HEK293 (cell line): Measurements from ENCODE around the gene FXYD2.

Source experiments
- CTCF ChIP-seq: fragments of 450-650 bp; formaldehyde crosslinking; IDR thresholded peaks from 2 replicates; pipeline ENCODE4 v1.5.1; 2016; ENCODE audit warnings: missing biosample characterization, missing genetic modification characterization
- KLF9 ChIP-seq: fragments of 450-650 bp; formaldehyde crosslinking; IDR thresholded peaks from 2 replicates; pipeline ENCODE4 v1.5.1; 2016; ENCODE audit warnings: missing biosample characterization, missing genetic modification characterization, low read depth
- REST ChIP-seq: fragments of 450-650 bp; formaldehyde crosslinking; IDR thresholded peaks from 2 replicates; pipeline ENCODE4 v1.5.1; 2016; ENCODE audit warnings: missing biosample characterization, missing genetic modification characterization
- ZBTB21 ChIP-seq: fragments of 450-650 bp; formaldehyde crosslinking; IDR thresholded peaks from 2 replicates; pipeline ENCODE4 v1.5.1; 2017; ENCODE audit warnings: missing biosample characterization, missing genetic modification characterization
- ZNF558 ChIP-seq: fragments of 450-650 bp; formaldehyde crosslinking; IDR thresholded peaks from 2 replicates; pipeline ENCODE4 v1.5.1; 2016; ENCODE audit warnings: missing biosample characterization, missing genetic modification characterization

- TF ChIP-seq CTCF (tag by site-specific recombination) (no peak), ZNF558 (no peak), KLF9 (tag by site-specific recombination) (no peak), REST (tag by site-specific recombination) (no peak), ZBTB21 (tag by site-specific recombination) (no peak)
Measured at GRCh38 chr11:117859061-117859460, 34.5 kb upstream of the FXYD2 start.
